Activated CD8-positive, alpha-beta T cell treated with anti-CD3 and anti-CD28 coated beads for 36 hours (primary cell): ENCODE results near the gene DCC. TPM values are rescaled to one million over a fixed set of nuclear protein-coding genes. Genes with fewer than 3 reads are reported as not detected.

Experiments
- ATAC-seq: fragments of 200-7000 bp; cut with Tn5 transposase; one replicate; pipeline ENCODE4 v1.10.0; 2021; ENCODE audit warnings: mild to moderate bottlenecking, moderate library complexity
- CTCF ChIA-PET: fragments of 350-600 bp; sonication (Branson Sonifier 250); formaldehyde crosslinking; loops from one replicate; lab custom pipeline; 2021; ENCODE audit warnings: antibody characterized with exemption; lab: Charles Lee
- POLR2A ChIA-PET: fragments of 350-600 bp; sonication (Branson Sonifier 250); formaldehyde crosslinking; loops from one replicate; lab custom pipeline; 2021; ENCODE audit warnings: antibody characterized with exemption; lab: Charles Lee
- DNase-seq: peaks from one replicate; pipeline ENCODE4 v3.0.0-alpha.2; 2020
- H3K27ac Mint-ChIP-seq: one replicate; pipeline ENCODE4 v1.8.0; 2021; ENCODE audit warnings: mild to moderate bottlenecking, mixed read lengths
- H3K27me3 Mint-ChIP-seq: one replicate; pipeline ENCODE4 v1.8.0; 2021; ENCODE audit warnings: mixed read lengths
- H3K36me3 Mint-ChIP-seq: one replicate; pipeline ENCODE4 v1.8.0; 2021; ENCODE audit warnings: low read depth, mixed read lengths
- H3K4me1 Mint-ChIP-seq: one replicate; pipeline ENCODE4 v1.8.0; 2021; ENCODE audit warnings: low read depth, mixed read lengths
- H3K4me3 Mint-ChIP-seq: one replicate; pipeline ENCODE4 v1.8.0; 2021; ENCODE audit warnings: mild to moderate bottlenecking, moderate library complexity, mixed read lengths
- H3K9me3 Mint-ChIP-seq: one replicate; pipeline ENCODE4 v1.8.0; 2021; ENCODE audit warnings: mixed read lengths
- CTCF ChIP-seq: fragments of 200-600 bp; IDR thresholded peaks from one replicate; pipeline ENCODE4 v1.8.0; 2022; ENCODE audit warnings: antibody characterized with exemption, mild to moderate bottlenecking
- intact Hi-C: fragments of 100-400 bp; cut with micrococcal nuclease; formaldehyde crosslinking; loops from one replicate; pipeline ENCODE4 v1.10.0; 2022
- total RNA-seq, 2 experiments: library from RNA; stranded (reverse); gene quantifications; one replicate each; pipeline ENCODE4 v1.2.3, GENCODE V29; 2021

The DCC gene
- total RNA-seq, 2 experiments from 2014 or later: not detected

DNA sequence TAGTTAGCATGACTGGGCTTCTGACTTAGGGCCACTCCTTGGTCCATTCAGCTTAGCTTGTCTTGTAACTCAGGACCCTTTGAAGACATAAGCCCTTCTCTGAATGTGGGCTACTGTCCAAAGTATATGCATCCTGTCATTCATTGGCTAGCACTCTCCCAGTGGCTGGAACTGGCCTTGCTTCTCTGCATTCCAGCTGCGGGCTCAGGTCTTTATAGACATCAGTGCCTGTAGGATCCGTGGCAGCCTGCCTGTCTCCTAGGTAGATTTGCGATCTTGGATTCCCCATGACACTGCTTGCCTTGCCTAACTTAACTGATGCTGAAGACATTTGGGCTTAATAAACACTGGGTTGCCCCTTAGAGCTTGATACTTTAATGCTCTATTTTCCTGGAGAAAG is 170.1 kb downstream of the DCC start:
- Mint-ChIP-seq H3K27ac (no peak overlapping the region), H3K9me3 (no peaks in the 10 kb centered on the region), H3K4me1 (no peaks in the 10 kb centered on the region), H3K4me3 (no peak overlapping the region), H3K27me3 (no peaks in the 10 kb centered on the region), H3K36me3 (no peaks in the 10 kb centered on the region)
- no peak for TF ChIP-seq CTCF
- CTCF ChIA-PET: interaction anchor here (0.7 kb wide), 1 partner anchor 26 kb away, joined by 3 read pairs; no protein-coding TSS in a partner anchor
- ATAC-seq (no peak), DNase-seq (no peak)
- intact Hi-C loops: no loop called here
- POLR2A ChIA-PET: no interaction called here

- Mint-ChIP-seq H3K9me3 (peaks cover 6% of the 10 kb centered on the region), H3K27ac (no peak overlapping the region), H3K4me1 (no peaks in the 10 kb centered on the region), H3K4me3 (no peak overlapping the region), H3K36me3 (no peaks in the 10 kb centered on the region), H3K27me3 (no peaks in the 10 kb centered on the region)
- intact Hi-C loops: no loop called here
- TF ChIP-seq CTCF: no peak
- CTCF ChIA-PET: no interaction called here
- DNase-seq (no peak), ATAC-seq (no peak)
- POLR2A ChIA-PET: no interaction called here
These were observed 178.1 kb downstream of the DCC start for GRCh38 chr18:52518086-52518485.

GRCh38 chr18:52519021-52519420 is 179.0 kb downstream of the DCC start:
- intact Hi-C loops: no loop called here

DNA sequence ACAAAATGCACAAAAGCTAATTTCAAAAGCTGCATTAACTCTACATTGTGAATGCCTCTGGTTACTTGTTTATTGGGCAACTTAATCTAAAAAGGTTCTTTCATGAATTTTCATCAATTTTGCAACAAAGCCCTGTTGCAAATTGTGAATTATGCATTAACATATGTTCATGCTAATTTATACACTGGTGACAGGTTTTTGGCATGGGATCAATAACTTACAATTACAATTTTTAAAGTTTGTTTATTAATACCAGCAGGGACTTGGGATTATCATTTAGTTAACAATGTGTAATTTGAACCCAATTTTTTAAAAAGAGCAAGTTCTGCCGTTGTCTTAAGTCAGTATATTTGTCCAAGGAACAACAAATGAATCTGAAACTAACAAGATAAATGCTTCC is 183.6 kb downstream of the DCC start:
- DNase-seq (no peak), ATAC-seq (no peak)
- Mint-ChIP-seq H3K36me3 (no peaks in the 10 kb centered on the region), H3K4me3 (no peak overlapping the region), H3K4me1 (no peaks in the 10 kb centered on the region), H3K27me3 (no peaks in the 10 kb centered on the region), H3K9me3 (peaks cover 5% of the 10 kb centered on the region), H3K27ac (no peak overlapping the region)
- ChIA-PET CTCF (no interaction called here), POLR2A (no interaction called here)
- TF ChIP-seq CTCF: no peak
- intact Hi-C loops: no loop called here

More at GRCh38 chr18:52519021-52519420, 179.0 kb downstream of the DCC start:
- Mint-ChIP-seq H3K4me1 (no peaks in the 10 kb centered on the region), H3K36me3 (no peaks in the 10 kb centered on the region), H3K9me3 (peaks cover 7% of the 10 kb centered on the region), H3K4me3 (no peak overlapping the region), H3K27me3 (no peaks in the 10 kb centered on the region), H3K27ac (no peak overlapping the region)
- CTCF ChIA-PET: no interaction called here
- TF ChIP-seq CTCF: no peak
- DNase-seq: no peak
- POLR2A ChIA-PET: no interaction called here
- no peak for ATAC-seq

DNA sequence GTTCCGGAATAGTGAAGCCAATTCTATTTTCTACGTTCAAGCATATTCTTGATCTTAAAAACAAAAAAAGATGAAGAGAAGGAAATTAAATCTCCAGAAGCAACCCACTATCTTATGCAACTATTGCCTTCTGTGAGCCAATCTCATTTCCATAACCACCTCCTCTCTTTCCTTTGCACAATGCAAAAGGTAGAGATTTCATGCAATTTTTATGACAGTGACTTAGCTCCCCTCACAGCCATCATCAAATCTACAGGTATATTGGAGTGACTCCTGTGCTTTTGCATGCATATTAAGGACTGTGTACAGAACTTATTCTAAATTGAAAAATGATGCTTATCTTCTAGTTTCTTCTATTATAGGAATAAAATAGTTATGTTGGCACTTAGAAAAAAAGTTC is 191.8 kb downstream of the DCC start:
- POLR2A ChIA-PET: no interaction called here
- no peaks in the 10 kb centered on the region for H3K4me1 Mint-ChIP-seq

More for the DNA sequence above, 191.8 kb downstream of the DCC start:
- Mint-ChIP-seq H3K4me3 (no peak overlapping the region), H3K27ac (no peak overlapping the region), H3K9me3 (no peaks in the 10 kb centered on the region), H3K36me3 (no peaks in the 10 kb centered on the region), H3K27me3 (peaks cover 1% of the 10 kb centered on the region)
- intact Hi-C loops: no loop called here
- CTCF ChIA-PET: no interaction called here
- ATAC-seq: no peak
- TF ChIP-seq CTCF: no peak
- DNase-seq: no peak
